ENCODE measurements around the gene NKRF.

- TF ChIP-seq EZH2 (IDR thresholded peaks at IDR 0.05) (no peak), POLR2AphosphoS5 (IDR thresholded peaks at IDR 0.05; ENCODE audit: borderline replicate concordance, low read depth, low read length) (no peak)
Measured at GRCh38 chrX:119602701-119603255, 3.4 kb downstream of the NKRF start.
